Lower leg skin (tissue), 3 donors: ENCODE measurements around the gene YOD1.

Experiments
- CTCF ChIP-seq, 3 donors: fragments of 450-650 bp; IDR thresholded peaks; one replicate each; pipeline ENCODE4 v1.5.1; 2016; ENCODE audit warnings: antibody characterized with exemption in 3 of 3, mild to moderate bottlenecking in 3 of 3, moderate library complexity in 2 of 3
- POLR2A ChIP-seq, 2 donors: fragments of 450-650 bp; IDR thresholded peaks; one replicate each; pipeline ENCODE4 v1.6.1; 2016 to 2017; ENCODE audit warnings: antibody characterized with exemption in 2 of 2, mild to moderate bottlenecking in 1 of 2, moderate library complexity in 1 of 2

GRCh38 chr1:207028884-207029650, 21.9 kb downstream of the YOD1 start:
- no peak for TF ChIP-seq CTCF (IDR thresholded peaks at IDR 0.05)
- TF ChIP-seq POLR2A (IDR thresholded peaks at IDR 0.05): no peak
